OCI-LY3 (cell line): ENCODE data around the gene PRKCE.

ENCODE experiments used
- H2AFZ ChIP-seq: fragments of 200-600, 300-600 bp; shearing (Covaris generic); 2 replicates; pipeline ENCODE4 v1.6.0; 2014; ENCODE audit warnings: antibody characterized with exemption, low read depth, low read length
- H3K27ac ChIP-seq: fragments of 200-600, 300-600 bp; sonication (generic); 2 replicates; pipeline ENCODE4 v1.5.1; 2014; ENCODE audit warnings: mild to moderate bottlenecking, low read length, moderate library complexity, mixed read lengths
- H3K27me3 ChIP-seq: fragments of 200-600, 300-600 bp; sonication (generic); 2 replicates; pipeline ENCODE4 v1.6.1; 2014; ENCODE audit warnings: low read depth, low read length, mixed read lengths
- H3K36me3 ChIP-seq: fragments of 200-600, 300-600 bp; sonication (generic); replicated peaks from 2 replicates; pipeline ENCODE3; 2014; ENCODE audit warnings: low read depth, low read length, mixed read lengths
- H3K4me1 ChIP-seq: fragments of 300-600, 200-600 bp; sonication (generic); 2 replicates; pipeline ENCODE4 v1.6.1; 2014; ENCODE audit warnings: low read length, mixed read lengths
- H3K4me2 ChIP-seq: fragments of 200-600, 300-600 bp; sonication (generic); 2 replicates; pipeline ENCODE4 v1.6.1; 2014; ENCODE audit warnings: low read length, mixed read lengths
- H3K4me3 ChIP-seq: fragments of 300-600, 200-600 bp; sonication (generic); 2 replicates; pipeline ENCODE4 v1.5.1; 2014; ENCODE audit warnings: antibody characterized with exemption, mild to moderate bottlenecking, low read length, moderate library complexity
- H3K79me2 ChIP-seq: fragments of 300-600, 200-600 bp; shearing (Covaris generic); 2 replicates; pipeline ENCODE4 v1.6.1; 2014; ENCODE audit warnings: mild to moderate bottlenecking, low read length, mixed read lengths
- H3K9ac ChIP-seq: fragments of 300-600, 200-600 bp; shearing (Covaris generic); 2 replicates; pipeline ENCODE4 v1.6.0; 2014; ENCODE audit warnings: mild to moderate bottlenecking, low read length, moderate library complexity
- H3K9me3 ChIP-seq: fragments of 200-600, 300-600 bp; shearing (Covaris generic); 2 replicates; pipeline ENCODE4 v1.6.1; 2014; ENCODE audit warnings: low read length, mixed read lengths; ENCODE audit not compliant: insufficient read depth
- H4K20me1 ChIP-seq: fragments of 200-600, 300-600 bp; sonication (generic); 2 replicates; pipeline ENCODE4 v1.6.1; 2016; ENCODE audit warnings: low read length, mixed read lengths; ENCODE audit not compliant: insufficient read depth
- EZH2phosphoT487 ChIP-seq: fragments of 200-600 bp; shearing (Covaris generic); IDR thresholded peaks from 2 replicates; pipeline ENCODE4 v1.6.1; 2018; ENCODE audit warnings: antibody characterized with exemption, mixed run types, low read depth
- TF ChIP-seq, protein P1 (sequence below): fragments of 200-600, 300-600 bp; sonication (generic); IDR thresholded peaks from 2 replicates; pipeline ENCODE4 v1.5.1; 2014; ENCODE audit warnings: antibody characterized with exemption, low read length, low read depth

Gene PRKCE

GRCh38 chr2:45769854-45770576, 118.5 kb downstream of the PRKCE start:
- H3K4me2 ChIP-seq: no peak overlapping the region
- no peak overlapping the region for H3K4me3 ChIP-seq
- H2AFZ ChIP-seq: no peak overlapping the region
- no peaks in the 10 kb centered on the region for H3K79me2 ChIP-seq
- H3K36me3 ChIP-seq: no peaks in the 10 kb centered on the region
- no peak overlapping the region for H3K9ac ChIP-seq
- no peak overlapping the region for H3K27ac ChIP-seq
- H3K9me3 ChIP-seq: no peaks in the 10 kb centered on the region
- TF ChIP-seq, protein P1, sequence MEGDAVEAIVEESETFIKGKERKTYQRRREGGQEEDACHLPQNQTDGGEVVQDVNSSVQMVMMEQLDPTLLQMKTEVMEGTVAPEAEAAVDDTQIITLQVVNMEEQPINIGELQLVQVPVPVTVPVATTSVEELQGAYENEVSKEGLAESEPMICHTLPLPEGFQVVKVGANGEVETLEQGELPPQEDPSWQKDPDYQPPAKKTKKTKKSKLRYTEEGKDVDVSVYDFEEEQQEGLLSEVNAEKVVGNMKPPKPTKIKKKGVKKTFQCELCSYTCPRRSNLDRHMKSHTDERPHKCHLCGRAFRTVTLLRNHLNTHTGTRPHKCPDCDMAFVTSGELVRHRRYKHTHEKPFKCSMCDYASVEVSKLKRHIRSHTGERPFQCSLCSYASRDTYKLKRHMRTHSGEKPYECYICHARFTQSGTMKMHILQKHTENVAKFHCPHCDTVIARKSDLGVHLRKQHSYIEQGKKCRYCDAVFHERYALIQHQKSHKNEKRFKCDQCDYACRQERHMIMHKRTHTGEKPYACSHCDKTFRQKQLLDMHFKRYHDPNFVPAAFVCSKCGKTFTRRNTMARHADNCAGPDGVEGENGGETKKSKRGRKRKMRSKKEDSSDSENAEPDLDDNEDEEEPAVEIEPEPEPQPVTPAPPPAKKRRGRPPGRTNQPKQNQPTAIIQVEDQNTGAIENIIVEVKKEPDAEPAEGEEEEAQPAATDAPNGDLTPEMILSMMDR: no peak
- no peak for TF ChIP-seq EZH2phosphoT487
- H4K20me1 ChIP-seq: no peaks in the 10 kb centered on the region
- peaks cover 11% of the 10 kb centered on the region for H3K4me1 ChIP-seq
- peaks cover 31% of the 10 kb centered on the region for H3K27me3 ChIP-seq

GRCh38 chr2:45770811-45771210, 119.3 kb downstream of the PRKCE start:
- H3K4me1 ChIP-seq: peaks cover 4% of the 10 kb centered on the region
- no peak overlapping the region for H3K27ac ChIP-seq
- no peak overlapping the region for H3K4me3 ChIP-seq
- H3K36me3 ChIP-seq: no peaks in the 10 kb centered on the region
- H3K4me2 ChIP-seq: no peak overlapping the region
- H3K9me3 ChIP-seq: no peaks in the 10 kb centered on the region
- H3K79me2 ChIP-seq: no peaks in the 10 kb centered on the region
- TF ChIP-seq EZH2phosphoT487: no peak
- TF ChIP-seq, protein P1: no peak
- no peak overlapping the region for H2AFZ ChIP-seq
- H3K9ac ChIP-seq: no peak overlapping the region
- H3K27me3 ChIP-seq: peaks cover 31% of the 10 kb centered on the region
- H4K20me1 ChIP-seq: no peaks in the 10 kb centered on the region

- Histone ChIP-seq H4K20me1 (no peaks in the 10 kb centered on the region), H3K4me1 (peaks cover 5% of the 10 kb centered on the region), H3K4me3 (no peak overlapping the region), H3K27ac (no peak overlapping the region), H3K27me3 (peaks cover 31% of the 10 kb centered on the region), H3K4me2 (no peak overlapping the region), H3K79me2 (no peaks in the 10 kb centered on the region), H3K36me3 (no peaks in the 10 kb centered on the region), H2AFZ (no peak overlapping the region), H3K9me3 (no peaks in the 10 kb centered on the region), H3K9ac (no peak overlapping the region)
- no peak for TF ChIP-seq EZH2phosphoT487
- TF ChIP-seq, protein P1: no peak
Measured at GRCh38 chr2:45771261-45771660, 119.8 kb downstream of the PRKCE start.

DNA sequence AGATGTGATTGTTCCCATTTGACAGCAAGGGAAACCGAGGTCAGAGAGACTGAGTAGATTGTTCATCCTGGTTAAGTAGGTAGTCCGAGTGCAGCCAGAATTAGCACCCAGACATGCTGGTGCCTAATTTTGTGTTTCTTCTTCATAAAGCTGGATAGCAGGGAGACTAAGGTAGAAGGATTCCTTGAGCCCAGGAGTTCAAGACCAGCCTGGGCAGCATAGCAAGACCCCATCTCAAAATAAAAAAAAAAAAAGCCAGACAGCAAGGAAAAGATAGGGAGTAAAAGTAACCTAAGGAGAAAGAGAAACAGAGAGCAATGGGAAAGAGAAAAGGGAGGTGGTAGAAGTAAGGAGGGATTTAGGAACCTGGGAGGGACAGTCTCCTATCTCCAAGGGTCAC, 120.6 kb downstream of the PRKCE start:
- TF ChIP-seq, protein P1: no peak
- no peak for TF ChIP-seq EZH2phosphoT487
- Histone ChIP-seq H3K4me3 (no peak overlapping the region), H3K9ac (no peak overlapping the region), H4K20me1 (no peaks in the 10 kb centered on the region), H3K27me3 (peaks cover 31% of the 10 kb centered on the region), H3K9me3 (no peaks in the 10 kb centered on the region), H3K4me2 (no peak overlapping the region), H2AFZ (no peak overlapping the region), H3K27ac (no peak overlapping the region), H3K36me3 (no peaks in the 10 kb centered on the region), H3K4me1 (peaks cover 9% of the 10 kb centered on the region), H3K79me2 (no peaks in the 10 kb centered on the region)
